Gastroesophageal sphincter (tissue), 3 donors: Measurements from ENCODE around the gene MATN3.

Experiments
- CTCF ChIP-seq, 4 experiments: fragments of 200-600 bp in 2 of 4; fragments of 450-650 bp in 2 of 4; sonication (generic) in 1 of 4; IDR thresholded peaks; one replicate each; pipeline ENCODE4 v1.5.1; 2017 to 2019; ENCODE audit warnings: antibody characterized with exemption in 4 of 4, mild to moderate bottlenecking in 2 of 4, moderate library complexity in 2 of 4
- POLR2A ChIP-seq, 2 donors: fragments of 450-650 bp; IDR thresholded peaks; one replicate each; pipeline ENCODE4 v1.6.1; 2017; ENCODE audit warnings: antibody characterized with exemption in 2 of 2, mild to moderate bottlenecking in 2 of 2, moderate library complexity in 1 of 2

GRCh38 chr2:20027260-20027677 lies 14.8 kb upstream of the MATN3 start:
- TF ChIP-seq CTCF (IDR thresholded peaks at IDR 0.05) (no peak), POLR2A (IDR thresholded peaks at IDR 0.05) (no peak)
